ENCODE data around the gene ZBTB12.

- TF ChIP-seq ZBTB1 (CRISPR knock-in tag; IDR thresholded peaks at IDR 0.05; ENCODE audit: borderline replicate concordance, low read depth) (no peak), ARID2 (IDR thresholded peaks at IDR 0.05) (no peak)
Measured at GRCh38 chr6:31871046-31871659, 30.7 kb downstream of the ZBTB12 start.
